ENCODE data around the gene SUPT20HL1. TPM values are rescaled to one million over a fixed set of nuclear protein-coding genes. Genes with fewer than 3 reads are reported as not detected.
"Not testable (repeated sequence)": the region's sequence is repeated elsewhere in the genome, so short reads cannot be mapped to it uniquely, and the experiment has no call there.

SUPT20HL1 gene
- polyA plus RNA-seq, 4 donors = not detected

- not testable (repeated sequence) for DNase-seq (ENCODE audit: low read depth in 4 of 4, low spot score in 2 of 4)
Measured at GRCh38 chrX:24362089-24362745, 1.8 kb downstream of the SUPT20HL1 start.

DNA sequence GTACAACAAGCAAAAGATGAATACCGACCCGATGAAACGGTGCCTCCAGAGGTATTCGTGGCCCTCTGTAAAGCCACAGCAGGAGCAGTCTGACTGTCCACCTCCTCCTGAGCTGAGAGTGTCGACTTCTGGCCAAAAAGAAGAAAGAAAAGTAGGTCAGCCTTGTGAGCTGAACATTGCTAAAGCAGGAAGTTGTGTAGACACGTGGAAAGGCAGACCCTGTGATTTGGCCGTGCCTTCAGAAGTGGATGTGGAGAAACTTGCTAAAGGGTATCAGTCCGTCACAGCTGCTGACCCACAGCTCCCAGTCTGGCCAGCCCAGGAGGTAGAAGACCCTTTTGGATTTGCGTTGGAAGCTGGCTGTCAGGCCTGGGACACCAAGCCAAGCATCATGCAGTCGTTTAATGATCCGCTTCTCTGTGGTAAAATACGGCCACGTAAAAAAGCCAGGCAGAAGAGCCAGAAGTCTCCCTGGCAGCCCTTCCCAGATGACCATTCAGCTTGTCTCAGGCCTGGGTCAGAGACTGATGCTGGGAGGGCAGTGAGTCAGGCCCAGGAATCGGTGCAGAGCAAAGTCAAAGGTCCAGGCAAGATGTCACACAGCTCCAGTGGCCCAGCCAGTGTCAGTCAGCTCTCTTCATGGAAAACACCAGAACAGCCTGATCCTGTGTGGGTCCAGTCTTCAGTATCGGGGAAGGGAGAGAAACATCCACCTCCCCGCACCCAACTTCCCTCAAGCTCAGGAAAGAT lies 3.2 kb downstream of the SUPT20HL1 start:
- DNase-seq (ENCODE audit: low read depth in 4 of 4, low spot score in 2 of 4) = not testable (repeated sequence)

DNA sequence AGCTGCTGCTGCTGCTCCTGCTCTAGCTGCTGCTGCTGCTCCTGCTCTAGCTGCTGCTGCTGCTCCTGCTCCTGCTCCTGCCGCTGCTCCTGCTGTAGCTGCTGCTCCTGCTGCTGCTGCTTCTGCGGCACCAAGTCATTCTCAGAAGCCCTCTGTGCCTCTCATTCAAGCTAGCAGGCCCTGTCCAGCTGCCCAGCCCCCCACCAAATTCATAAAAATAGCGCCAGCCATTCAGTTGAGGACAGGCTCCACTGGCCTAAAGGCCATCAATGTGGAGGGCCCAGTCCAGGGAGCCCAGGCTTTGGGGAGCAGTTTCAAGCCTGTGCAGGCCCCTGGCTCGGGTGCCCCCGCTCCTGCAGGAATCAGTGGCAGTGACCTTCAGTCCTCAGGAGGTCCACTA lies 3.9 kb downstream of the SUPT20HL1 start:
- no peak for DNase-seq (ENCODE audit: low read depth in 4 of 4, low spot score in 2 of 4)

DNA sequence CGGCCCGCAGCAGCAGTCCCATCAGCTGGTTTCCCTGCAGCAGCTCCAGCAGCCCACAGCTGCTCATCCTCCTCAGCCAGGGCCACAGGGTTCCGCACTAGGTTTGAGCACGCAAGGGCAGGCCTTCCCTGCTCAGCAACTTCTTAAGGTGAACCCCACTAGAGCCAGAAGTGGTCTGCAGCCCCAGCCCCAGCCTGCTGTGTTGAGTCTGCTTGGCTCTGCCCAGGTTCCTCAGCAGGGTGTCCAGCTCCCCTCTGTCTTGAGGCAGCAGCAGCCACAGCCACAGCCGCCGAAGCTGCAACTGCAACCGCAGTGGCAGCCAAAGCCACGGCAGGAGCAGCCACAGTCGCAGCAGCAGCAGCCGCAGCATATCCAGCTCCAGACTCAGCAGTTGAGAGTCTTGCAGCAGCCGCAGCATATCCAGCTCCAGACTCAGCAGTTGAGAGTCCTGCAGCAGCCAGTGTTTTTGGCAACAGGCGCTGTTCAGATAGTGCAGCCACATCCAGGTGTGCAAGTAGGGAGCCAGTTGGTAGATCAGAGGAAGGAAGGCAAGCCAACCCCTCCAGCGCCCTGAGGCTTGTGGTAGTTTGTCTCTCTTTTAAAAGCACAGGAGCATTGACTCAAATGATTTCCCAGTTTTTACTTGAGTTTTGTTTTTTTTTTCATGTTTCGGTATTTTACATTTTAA lies 4.6 kb downstream of the SUPT20HL1 start:
- DNase-seq (ENCODE audit: low read depth in 4 of 4, low spot score in 2 of 4) = no peak

DNA sequence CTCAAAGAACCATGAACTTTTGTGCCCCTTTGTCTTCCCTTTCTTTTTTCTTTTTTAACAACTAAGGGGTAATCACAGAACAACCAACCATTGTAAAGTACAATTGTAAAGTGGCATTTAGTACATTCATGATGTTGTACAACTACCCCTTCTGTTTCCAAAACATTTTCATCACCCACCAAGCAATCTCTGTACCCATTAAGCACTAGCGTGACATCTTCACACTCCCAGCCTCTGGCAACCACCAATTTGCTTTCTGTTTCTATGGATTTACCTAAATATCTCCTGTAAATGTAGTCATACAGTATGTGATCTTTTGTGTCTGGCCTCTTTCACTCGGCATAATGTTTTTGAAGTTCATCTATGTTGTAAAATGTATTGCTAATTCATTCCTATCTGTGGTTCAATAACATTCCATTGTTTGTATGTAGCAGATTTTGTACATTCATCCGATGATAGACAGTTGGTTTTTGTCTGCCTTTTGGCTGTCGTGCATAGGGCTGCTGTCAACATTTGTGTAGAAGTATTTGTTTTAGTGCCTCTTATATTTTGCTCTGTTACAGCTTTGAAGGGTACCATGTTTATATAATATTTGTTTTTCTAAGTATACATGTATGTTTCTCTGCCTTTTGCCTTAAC lies 6.4 kb downstream of the SUPT20HL1 start:
- DNase-seq (ENCODE audit: low read depth in 4 of 4, low spot score in 2 of 4) = not testable (repeated sequence)

DNA sequence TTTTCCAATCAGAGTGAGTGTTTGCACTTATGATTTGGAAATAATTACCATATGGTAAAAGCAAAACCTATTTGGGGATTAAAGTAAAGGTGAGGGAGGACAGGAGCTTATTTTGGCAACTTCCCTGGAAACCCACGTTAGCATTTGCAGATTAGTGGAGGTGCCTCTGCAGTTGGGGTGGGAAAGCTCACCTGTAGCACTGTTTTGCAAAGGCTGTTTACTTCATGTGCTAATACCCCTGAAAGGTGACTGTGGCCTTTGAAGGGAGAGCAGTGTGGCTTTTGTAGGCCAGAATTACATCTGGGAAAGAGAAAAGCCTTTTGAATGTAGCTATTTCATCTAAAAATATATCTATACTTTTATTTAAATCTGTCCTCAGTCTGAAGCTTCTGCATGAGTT lies 9.4 kb downstream of the SUPT20HL1 start:
- DNase-seq (ENCODE audit: low read depth in 4 of 4, low spot score in 2 of 4) = no peak

DNA sequence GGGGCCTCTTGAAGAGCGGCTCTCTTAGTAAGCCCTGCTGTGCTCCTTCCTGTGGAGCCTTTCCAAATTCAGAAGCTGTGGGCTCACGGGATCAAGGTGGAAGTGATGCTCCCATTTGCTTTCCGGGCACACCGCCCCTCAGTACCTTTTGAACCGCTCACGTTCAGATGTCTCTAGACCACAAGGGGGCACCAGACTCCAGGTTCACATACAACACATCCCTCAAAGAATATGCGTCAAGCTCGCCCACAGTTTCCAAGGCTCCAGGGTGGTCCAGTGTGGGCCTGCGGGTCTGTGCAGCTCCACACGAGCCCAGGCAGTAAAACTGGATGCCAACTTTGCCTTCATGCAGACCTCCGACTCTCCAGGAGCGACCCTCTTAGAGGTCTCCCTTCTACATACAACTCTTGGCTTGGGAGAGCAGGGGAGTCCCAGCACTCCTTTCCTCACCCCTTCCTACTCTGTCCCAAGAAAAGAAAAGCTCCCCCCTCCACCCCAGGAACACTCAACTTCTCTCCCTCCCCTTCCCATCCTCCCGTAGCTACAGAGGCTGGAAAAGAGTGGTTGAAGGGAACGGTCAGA lies 11.0 kb downstream of the SUPT20HL1 start:
- peak in 2 of 4 donors; percentile 37 to 38 for DNase-seq (ENCODE audit: low read depth in 4 of 4, low spot score in 2 of 4)

DNA sequence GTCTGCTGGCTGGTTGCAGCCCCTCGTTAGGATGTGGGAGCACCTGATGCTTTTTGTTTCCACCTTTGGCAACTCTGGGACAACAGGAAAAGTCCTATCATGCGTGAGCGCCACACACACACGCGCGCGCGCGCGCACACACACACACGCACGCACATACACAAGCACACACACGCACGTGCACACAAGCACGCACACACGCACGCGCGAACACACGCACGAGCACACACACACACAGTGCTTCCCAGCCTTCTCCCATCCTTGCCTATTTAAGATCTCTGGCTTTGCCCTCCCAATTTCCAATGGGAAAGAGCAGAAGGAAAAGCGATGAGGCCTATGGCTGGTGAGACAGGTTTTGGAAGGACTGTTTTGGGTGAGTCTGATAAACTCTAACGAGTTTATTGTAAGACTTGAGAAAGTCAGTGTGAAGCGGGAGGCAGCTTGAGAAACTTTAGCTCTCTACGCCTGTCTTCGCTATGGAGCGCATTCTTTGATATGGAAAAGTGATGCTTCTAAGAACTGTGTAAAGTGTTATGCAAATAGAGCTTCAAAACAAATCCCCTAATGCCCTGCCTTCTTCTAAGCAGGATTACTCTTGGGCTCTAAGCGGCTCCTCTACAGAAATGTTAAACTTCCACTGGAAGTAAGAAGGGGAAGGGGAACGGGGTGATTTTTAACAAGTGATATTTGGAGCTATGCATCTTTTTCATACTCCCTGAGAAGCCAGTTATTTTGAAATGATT lies 11.8 kb downstream of the SUPT20HL1 start:
- no peak for DNase-seq (ENCODE audit: low read depth in 4 of 4, low spot score in 2 of 4)

- DNase-seq (ENCODE audit: low read depth in 4 of 4, low spot score in 2 of 4) = no peak
Measured at GRCh38 chrX:24375600-24376131, 15.2 kb downstream of the SUPT20HL1 start.

DNA sequence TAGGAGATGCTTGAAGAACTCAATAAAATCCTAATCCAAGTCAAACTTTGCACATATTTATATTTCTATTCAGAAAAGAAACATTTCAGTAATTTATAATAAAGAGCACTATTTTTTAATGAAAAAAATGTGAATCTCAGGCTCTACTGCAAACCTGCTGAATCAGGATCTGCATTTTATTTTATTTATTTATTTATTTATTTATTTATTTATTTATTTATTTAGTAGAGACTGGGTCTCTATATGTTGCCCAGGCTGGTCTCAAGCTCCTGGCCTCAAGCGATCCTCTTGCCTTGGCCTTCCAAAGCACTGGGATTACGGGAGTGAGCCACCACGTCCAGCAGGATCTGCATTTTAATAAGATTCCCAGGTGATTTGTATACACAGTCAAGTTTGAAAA lies 16.0 kb downstream of the SUPT20HL1 start:
- no peak for DNase-seq (ENCODE audit: low read depth in 4 of 4, low spot score in 2 of 4)

GRCh38 chrX:24377195-24377594 lies 16.8 kb downstream of the SUPT20HL1 start:
- no peak for DNase-seq (ENCODE audit: low read depth in 4 of 4, low spot score in 2 of 4)

GRCh38 chrX:24377911-24378468 lies 17.6 kb downstream of the SUPT20HL1 start:
- no peak for DNase-seq (ENCODE audit: low read depth in 4 of 4, low spot score in 2 of 4)

- no peak for DNase-seq (ENCODE audit: low read depth in 4 of 4, low spot score in 2 of 4)
Measured at GRCh38 chrX:24378706-24379105, 18.3 kb downstream of the SUPT20HL1 start.

DNA sequence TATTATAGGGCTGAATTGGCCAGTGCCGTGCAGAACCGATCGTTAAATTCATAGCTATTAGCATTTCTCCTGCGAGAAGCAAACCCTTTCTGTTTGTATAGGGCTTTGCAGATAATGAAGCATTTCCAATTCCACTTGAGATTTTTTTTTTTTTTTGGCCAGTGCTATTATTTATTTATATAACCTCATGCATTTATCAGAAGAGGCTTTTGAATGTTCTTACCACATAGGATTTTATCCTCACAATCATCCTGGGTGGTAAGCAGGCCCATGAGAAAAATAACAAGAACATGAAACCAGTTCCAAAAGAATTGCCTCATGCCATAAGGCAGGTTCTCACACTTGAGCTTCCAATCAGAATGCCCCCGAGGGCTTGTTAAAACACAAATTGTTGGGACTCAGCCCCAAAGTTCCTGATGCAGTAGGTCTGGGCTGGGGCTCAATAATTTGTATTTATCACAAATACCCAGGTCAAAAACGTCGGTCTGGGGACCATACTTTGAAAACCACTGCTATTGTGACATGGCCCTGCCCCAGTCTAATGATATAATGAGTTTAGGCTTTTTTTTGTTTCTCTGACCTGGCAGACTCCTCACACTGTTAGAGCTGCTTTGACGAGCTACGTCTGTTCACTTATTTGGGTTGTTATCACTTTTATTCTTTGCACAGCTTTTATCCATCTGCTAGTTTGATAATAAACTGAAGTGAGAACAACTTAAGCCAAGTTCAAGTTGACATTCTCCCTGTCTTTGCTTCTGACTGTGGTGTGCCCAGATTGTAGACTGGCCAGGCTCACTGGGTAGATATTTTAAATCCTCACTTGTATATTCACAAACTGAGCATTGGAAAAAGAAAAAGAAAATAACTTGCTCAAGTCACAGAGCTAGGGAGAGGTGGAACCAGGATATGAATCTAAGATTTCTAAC lies 20.1 kb downstream of the SUPT20HL1 start:
- DNase-seq (ENCODE audit: low read depth in 4 of 4, low spot score in 2 of 4) = no peak

GRCh38 chrX:24382315-24382714 lies 21.9 kb downstream of the SUPT20HL1 start:
- not testable (repeated sequence) for DNase-seq (ENCODE audit: low read depth in 4 of 4, low spot score in 2 of 4)

DNA sequence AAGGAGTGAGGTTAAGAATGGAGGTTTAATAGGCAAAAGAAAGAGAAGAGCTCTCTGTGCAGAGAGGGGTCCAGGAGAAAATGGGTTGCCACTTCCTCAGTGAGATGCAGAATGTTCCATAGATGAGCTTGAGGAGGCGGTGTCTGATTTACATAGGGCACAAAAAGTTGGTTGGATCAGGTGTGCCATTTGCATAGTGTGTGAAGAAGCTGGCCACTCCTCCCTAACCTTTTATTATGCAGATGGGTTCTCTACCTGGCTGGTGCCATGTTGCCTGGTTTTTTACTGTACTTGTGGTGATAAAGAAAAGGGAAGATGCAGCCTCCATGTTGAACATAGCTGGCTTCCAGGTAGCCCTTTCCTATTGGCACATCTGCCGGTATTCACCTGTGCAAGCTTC lies 27.3 kb downstream of the SUPT20HL1 start:
- DNase-seq (ENCODE audit: low read depth in 4 of 4, low spot score in 2 of 4) = no peak

GRCh38 chrX:24391389-24391788 lies 30.9 kb downstream of the SUPT20HL1 start:
- no peak for DNase-seq (ENCODE audit: low read depth in 4 of 4, low spot score in 2 of 4)

DNA sequence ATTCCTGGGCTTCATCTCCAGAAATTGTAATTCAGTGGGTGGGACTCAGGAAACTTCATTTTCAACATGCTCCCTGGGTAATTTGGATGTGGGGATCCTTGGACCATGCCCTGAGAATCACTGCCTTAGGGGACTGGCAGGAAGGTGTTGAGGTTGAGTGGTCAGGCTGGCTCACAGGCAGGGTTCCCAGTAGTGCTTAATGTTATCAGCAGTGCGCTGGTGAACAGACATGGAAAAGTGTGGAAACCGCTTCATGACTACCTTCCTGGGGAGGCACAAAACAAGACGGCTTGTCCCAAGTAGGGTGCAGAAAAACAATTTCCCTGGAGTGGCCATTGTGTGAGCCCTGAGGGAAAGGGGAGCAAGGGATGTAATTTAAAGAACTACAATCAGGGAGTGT lies 31.4 kb downstream of the SUPT20HL1 start:
- no peak for DNase-seq (ENCODE audit: low read depth in 4 of 4, low spot score in 2 of 4)
